H1 (cell line): ENCODE data around the gene P2RY1. TPM values are rescaled to one million over a fixed set of nuclear protein-coding genes. Genes with fewer than 3 reads are reported as not detected.

Source experiments
- EGR1 ChIP-seq: IDR thresholded peaks from 2 replicates; pipeline ENCODE4 v1.6.1; 2011; ENCODE audit warnings: low read depth, low read length, borderline replicate concordance
- JUND ChIP-seq: IDR thresholded peaks from 2 replicates; pipeline ENCODE4 v1.6.1; 2011; ENCODE audit warnings: mild to moderate bottlenecking, improper control_type of control experiment, low read length
- KDM5A ChIP-seq: fragments of 200-600 bp; IDR thresholded peaks from 2 replicates; pipeline ENCODE4 v1.7.1; 2012; ENCODE audit warnings: mild to moderate bottlenecking, low read length, inconsistent platforms, mixed read lengths
- RFX5 ChIP-seq: IDR thresholded peaks from 2 replicates; pipeline ENCODE4 v1.6.1; 2011; ENCODE audit warnings: low read depth, low read length, improper control_type of control experiment, borderline replicate concordance
- SP1 ChIP-seq: IDR thresholded peaks from 2 replicates; pipeline ENCODE4 v1.6.1; 2011; ENCODE audit warnings: low read depth, low read length
- polyA plus RNA-seq, 7 experiments: library from polyadenylated mRNA; depleted of rRNA in 3 of 7; stranded (reverse) in 5 of 7; unstranded in 2 of 7; fragments of >200 nt in 5 of 7; fragments of 200-250 nt in 2 of 7; gene quantifications; 1 replicate in 5 of 7; 2 replicates in 1 of 7; 4 replicates in 1 of 7; pipeline versions ENCODE4 v1.2.1 to v1.2.3, GENCODE V29; 2011 to 2013; ENCODE audit warnings: missing spikeins in 2 of 7, mixed read lengths in 2 of 7
- total RNA-seq: library from RNA; stranded (reverse); fragmentation: NEBNext Ultra II Directional; extraction: Animal tissue kit (Norgen Biotek cat#: 25700); gene quantifications from 2 replicates; pipeline ENCODE4 v1.2.1, GENCODE V29; 2021
- TF ChIP-seq, protein P1 (sequence below): IDR thresholded peaks from 2 replicates; pipeline ENCODE4 v1.6.1; 2011; ENCODE audit warnings: low read depth, mild to moderate bottlenecking, low read length; ENCODE audit not compliant: insufficient read depth

Gene P2RY1
- total and polyA plus RNA-seq, 2 of the 8 experiments (the other 6 are each of a cell fraction or from before 2014, with no cell fraction given), result 6.5 to 28.3 TPM

DNA sequence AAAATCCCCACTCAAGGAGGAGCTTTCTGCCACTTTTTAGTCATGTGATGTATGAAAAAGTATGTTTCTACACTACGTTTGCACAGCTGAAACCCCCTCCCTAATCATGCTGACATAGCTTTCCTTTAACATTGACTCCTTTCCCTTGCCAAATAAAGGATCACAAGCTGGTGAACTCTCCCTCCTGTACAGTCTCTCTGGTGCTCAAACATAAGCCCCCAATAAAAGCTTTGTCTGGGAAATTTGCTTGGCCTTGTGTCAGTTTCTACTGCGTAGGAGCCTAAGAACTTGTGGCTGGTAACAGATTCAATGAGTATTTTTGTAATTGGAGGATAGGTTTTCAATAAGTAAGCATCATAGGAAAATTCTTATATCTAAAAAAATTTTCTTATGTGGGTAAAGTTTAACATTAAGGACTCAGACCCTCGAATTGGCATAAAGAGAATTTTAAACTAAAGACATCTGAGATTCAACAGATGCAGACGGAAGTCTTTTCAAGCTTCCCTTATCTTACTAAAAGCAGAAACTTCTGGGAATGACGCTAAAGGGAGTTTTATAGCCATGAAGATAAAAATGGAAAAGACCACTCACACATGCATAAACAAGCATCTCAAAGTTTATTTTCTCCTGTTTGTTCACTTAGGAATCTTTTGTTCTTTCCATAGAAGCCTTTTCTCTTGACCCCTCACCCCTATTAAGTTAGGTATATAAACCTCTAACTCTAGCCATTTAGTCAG is 44.1 kb upstream of the P2RY1 start (continued):
- TF ChIP-seq SP1, result no peak
- TF ChIP-seq KDM5A, result no peak
- TF ChIP-seq, protein P1, sequence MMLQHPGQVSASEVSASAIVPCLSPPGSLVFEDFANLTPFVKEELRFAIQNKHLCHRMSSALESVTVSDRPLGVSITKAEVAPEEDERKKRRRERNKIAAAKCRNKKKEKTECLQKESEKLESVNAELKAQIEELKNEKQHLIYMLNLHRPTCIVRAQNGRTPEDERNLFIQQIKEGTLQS, result no peak
- no peak for TF ChIP-seq EGR1
- no peak for TF ChIP-seq JUND
- TF ChIP-seq RFX5, result no peak
